ENCODE results near the gene OR4D5. TPM values are rescaled to one million over a fixed set of nuclear protein-coding genes. Genes with fewer than 3 reads are reported as not detected.

Gene OR4D5
- polyA plus RNA-seq, 1 donor from 2014 or later, result not detected

DNA sequence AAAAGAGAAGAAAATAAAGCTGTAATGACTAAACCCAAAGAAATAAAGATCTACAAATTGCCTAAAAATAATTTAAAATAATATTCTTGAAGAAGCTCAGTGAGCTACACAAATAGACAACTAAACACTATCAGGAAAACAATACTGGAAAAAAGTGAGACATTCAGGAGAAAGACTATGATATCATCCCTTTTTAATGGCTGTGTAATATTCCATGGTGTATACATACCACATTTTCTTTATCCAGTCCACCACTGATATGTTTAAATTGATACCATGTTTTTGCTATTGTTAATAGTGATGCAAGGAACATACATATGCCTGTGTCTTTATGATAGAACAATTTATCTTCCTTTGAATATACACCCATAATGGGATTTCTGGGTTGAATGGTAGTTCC is 17.3 kb downstream of the OR4D5 start:
- H4K20me1 ChIP-seq (ENCODE audit: insufficient read depth), result no peaks in the 10 kb centered on the region
- no peaks in the 10 kb centered on the region for H3K36me3 ChIP-seq (ENCODE audit: insufficient read depth, low read length)
- no peak overlapping the region for H3K4me3 ChIP-seq (ENCODE audit: low read length)
- no peaks in the 10 kb centered on the region for H3K79me2 ChIP-seq (replicated peaks; ENCODE audit: insufficient read depth, low read length)
- H3K9ac ChIP-seq (ENCODE audit: low read length), result no peak overlapping the region
- no peaks in the 10 kb centered on the region for H3K9me2 ChIP-seq (ENCODE audit: insufficient read depth, low read length)
- H3K27me3 ChIP-seq (ENCODE audit: insufficient read depth, low read depth, low read length), result no peaks in the 10 kb centered on the region
- no peak for TF ChIP-seq EP300 (conservative IDR thresholded peaks at IDR 0.05; ENCODE audit: poor library complexity, severe bottlenecking)
- TF ChIP-seq RAD21 (conservative IDR thresholded peaks at IDR 0.05), result no peak
- no peak for TF ChIP-seq EZH2 (IDR thresholded peaks at IDR 0.05; ENCODE audit: borderline replicate concordance, insufficient read depth, low read length, poor library complexity, severe bottlenecking)
- TF ChIP-seq TAF1 (IDR thresholded peaks at IDR 0.05; ENCODE audit: low read depth), result no peak
- no peak for TF ChIP-seq POLR2AphosphoS5 (IDR thresholded peaks at IDR 0.05)
- TF ChIP-seq, protein P1, sequence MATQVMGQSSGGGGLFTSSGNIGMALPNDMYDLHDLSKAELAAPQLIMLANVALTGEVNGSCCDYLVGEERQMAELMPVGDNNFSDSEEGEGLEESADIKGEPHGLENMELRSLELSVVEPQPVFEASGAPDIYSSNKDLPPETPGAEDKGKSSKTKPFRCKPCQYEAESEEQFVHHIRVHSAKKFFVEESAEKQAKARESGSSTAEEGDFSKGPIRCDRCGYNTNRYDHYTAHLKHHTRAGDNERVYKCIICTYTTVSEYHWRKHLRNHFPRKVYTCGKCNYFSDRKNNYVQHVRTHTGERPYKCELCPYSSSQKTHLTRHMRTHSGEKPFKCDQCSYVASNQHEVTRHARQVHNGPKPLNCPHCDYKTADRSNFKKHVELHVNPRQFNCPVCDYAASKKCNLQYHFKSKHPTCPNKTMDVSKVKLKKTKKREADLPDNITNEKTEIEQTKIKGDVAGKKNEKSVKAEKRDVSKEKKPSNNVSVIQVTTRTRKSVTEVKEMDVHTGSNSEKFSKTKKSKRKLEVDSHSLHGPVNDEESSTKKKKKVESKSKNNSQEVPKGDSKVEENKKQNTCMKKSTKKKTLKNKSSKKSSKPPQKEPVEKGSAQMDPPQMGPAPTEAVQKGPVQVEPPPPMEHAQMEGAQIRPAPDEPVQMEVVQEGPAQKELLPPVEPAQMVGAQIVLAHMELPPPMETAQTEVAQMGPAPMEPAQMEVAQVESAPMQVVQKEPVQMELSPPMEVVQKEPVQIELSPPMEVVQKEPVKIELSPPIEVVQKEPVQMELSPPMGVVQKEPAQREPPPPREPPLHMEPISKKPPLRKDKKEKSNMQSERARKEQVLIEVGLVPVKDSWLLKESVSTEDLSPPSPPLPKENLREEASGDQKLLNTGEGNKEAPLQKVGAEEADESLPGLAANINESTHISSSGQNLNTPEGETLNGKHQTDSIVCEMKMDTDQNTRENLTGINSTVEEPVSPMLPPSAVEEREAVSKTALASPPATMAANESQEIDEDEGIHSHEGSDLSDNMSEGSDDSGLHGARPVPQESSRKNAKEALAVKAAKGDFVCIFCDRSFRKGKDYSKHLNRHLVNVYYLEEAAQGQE (IDR thresholded peaks at IDR 0.05; ENCODE audit: borderline replicate concordance), result no peak
- no peak overlapping the region for H2AFZ ChIP-seq (ENCODE audit: low read depth, low read length)
- no peaks in the 10 kb centered on the region for H3K9me3 ChIP-seq (ENCODE audit: low read length)
- H3F3A ChIP-seq (ENCODE audit: insufficient read depth, low read length, poor library complexity, severe bottlenecking), result no peaks in the 10 kb centered on the region
- no peak overlapping the region for H3K4me2 ChIP-seq (ENCODE audit: low read length)
- no peak overlapping the region for H3K27ac ChIP-seq (ENCODE audit: low read length)

DNA sequence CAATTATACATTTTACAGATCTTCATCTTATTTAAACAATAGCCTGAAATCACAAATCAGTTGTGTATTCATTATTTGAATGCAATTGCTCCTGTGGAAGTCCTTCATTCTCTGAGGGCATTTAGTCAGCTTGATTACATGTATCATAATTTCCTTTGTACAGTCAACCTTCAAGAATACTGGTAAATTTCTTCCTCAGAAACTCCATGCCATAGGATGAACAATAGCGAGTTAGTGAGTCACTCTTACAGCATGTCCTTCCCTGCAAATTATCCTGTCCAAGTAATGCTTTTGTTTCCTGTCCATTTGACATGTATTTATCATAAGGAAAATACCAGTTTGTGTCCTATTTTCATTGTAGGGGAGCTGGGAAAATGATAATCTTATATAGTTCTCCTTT is 34.4 kb downstream of the OR4D5 start:
- Histone ChIP-seq H3K9ac (ENCODE audit: low read length) (no peak overlapping the region), H3K9me2 (ENCODE audit: insufficient read depth, low read length) (no peaks in the 10 kb centered on the region), H3K27ac (ENCODE audit: low read length) (no peak overlapping the region), H3F3A (ENCODE audit: insufficient read depth, low read length, poor library complexity, severe bottlenecking) (no peaks in the 10 kb centered on the region), H2AFZ (ENCODE audit: low read depth, low read length) (no peak overlapping the region), H3K79me2 (replicated peaks; ENCODE audit: insufficient read depth, low read length) (no peaks in the 10 kb centered on the region), H4K20me1 (ENCODE audit: insufficient read depth) (no peaks in the 10 kb centered on the region), H3K36me3 (ENCODE audit: insufficient read depth, low read length) (no peaks in the 10 kb centered on the region), H3K4me2 (ENCODE audit: low read length) (no peak overlapping the region), H3K9me3 (ENCODE audit: low read length) (no peaks in the 10 kb centered on the region), H3K4me3 (ENCODE audit: low read length) (no peak overlapping the region), H3K27me3 (ENCODE audit: insufficient read depth, low read depth, low read length) (no peaks in the 10 kb centered on the region)
- no peak for TF ChIP-seq SMC3 (conservative IDR thresholded peaks at IDR 0.05; ENCODE audit: poor library complexity)
- TF ChIP-seq EP300 (conservative IDR thresholded peaks at IDR 0.05; ENCODE audit: poor library complexity, severe bottlenecking), result no peak
- TF ChIP-seq RAD21 (conservative IDR thresholded peaks at IDR 0.05), result no peak
- TF ChIP-seq MXI1 (conservative IDR thresholded peaks at IDR 0.05; ENCODE audit: poor library complexity, severe bottlenecking), result no peak
- TF ChIP-seq EZH2 (IDR thresholded peaks at IDR 0.05; ENCODE audit: borderline replicate concordance, insufficient read depth, low read length, poor library complexity, severe bottlenecking), result no peak
- TF ChIP-seq POLR2AphosphoS5 (IDR thresholded peaks at IDR 0.05), result no peak
- TF ChIP-seq TAF1 (IDR thresholded peaks at IDR 0.05; ENCODE audit: low read depth), result no peak

DNA sequence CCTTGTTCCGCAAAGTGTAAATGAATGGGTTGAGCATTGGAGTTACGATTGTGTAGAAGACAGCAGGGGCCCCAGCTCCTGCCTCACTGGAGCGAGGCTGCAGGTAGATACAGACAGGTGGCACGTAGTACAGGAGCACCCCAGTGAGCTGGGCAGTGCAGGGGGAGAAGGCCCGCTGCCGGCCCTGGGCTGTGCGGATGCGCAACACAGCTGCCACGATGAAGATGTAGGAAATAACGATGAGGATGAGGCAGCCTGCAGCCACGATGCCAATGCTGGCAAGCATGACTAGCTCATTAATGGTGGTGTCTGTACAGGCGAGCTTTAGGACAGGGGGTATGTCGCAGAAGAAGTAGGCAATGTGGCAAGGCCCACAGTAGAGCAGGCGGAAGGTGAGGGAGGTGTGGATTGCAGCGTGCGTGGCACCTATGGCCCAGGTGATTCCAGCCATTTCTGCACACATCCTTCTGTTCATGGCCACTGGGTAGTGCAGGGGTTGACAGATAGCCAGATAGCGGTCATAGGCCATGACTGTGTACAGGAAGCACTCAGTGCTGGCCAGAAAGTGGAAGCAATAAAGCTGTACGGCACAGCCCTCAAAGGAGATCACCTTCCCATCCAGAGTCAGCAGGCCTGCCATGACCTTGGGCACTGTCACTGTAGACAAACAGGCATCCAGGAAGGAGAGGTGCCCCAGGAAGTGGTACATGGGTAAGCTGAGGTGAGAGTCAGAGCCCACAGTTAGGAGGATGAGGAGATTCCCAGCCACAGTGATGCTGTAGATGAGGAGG is 37.5 kb downstream of the OR4D5 start:
- Histone ChIP-seq H3K9me3 (ENCODE audit: low read length) (no peaks in the 10 kb centered on the region), H3K4me2 (ENCODE audit: low read length) (no peak overlapping the region), H3K9me2 (ENCODE audit: insufficient read depth, low read length) (no peaks in the 10 kb centered on the region), H4K20me1 (ENCODE audit: insufficient read depth) (no peaks in the 10 kb centered on the region), H3F3A (ENCODE audit: insufficient read depth, low read length, poor library complexity, severe bottlenecking) (no peaks in the 10 kb centered on the region), H3K79me2 (replicated peaks; ENCODE audit: insufficient read depth, low read length) (no peaks in the 10 kb centered on the region), H3K27ac (ENCODE audit: low read length) (no peak overlapping the region), H3K27me3 (ENCODE audit: insufficient read depth, low read depth, low read length) (no peaks in the 10 kb centered on the region), H3K9ac (ENCODE audit: low read length) (no peak overlapping the region), H3K4me3 (ENCODE audit: low read length) (no peak overlapping the region), H3K36me3 (ENCODE audit: insufficient read depth, low read length) (no peaks in the 10 kb centered on the region), H2AFZ (ENCODE audit: low read depth, low read length) (no peak overlapping the region)
- TF ChIP-seq EZH2 (IDR thresholded peaks at IDR 0.05; ENCODE audit: borderline replicate concordance, insufficient read depth, low read length, poor library complexity, severe bottlenecking) (no peak), SMC3 (conservative IDR thresholded peaks at IDR 0.05; ENCODE audit: poor library complexity) (no peak)
